Fibroblast of skin of scalp (primary cell): ENCODE results near the gene LRRC8A.
"Not testable (repeated sequence)": the region's sequence is repeated elsewhere in the genome, so short reads cannot be mapped to it uniquely, and the experiment has no call there.

Source experiments
- DNase-seq: peaks from one replicate; pipeline ENCODE4 v3.0.0-alpha.2; 2013

Gene LRRC8A

GRCh38 chr9:128870128-128870940 lies 11.6 kb upstream of the LRRC8A start:
- DNase-seq = no peak

GRCh38 chr9:128870941-128871265 lies 11.0 kb upstream of the LRRC8A start:
- DNase-seq = not testable (repeated sequence)

GRCh38 chr9:128877852-128878251 lies 4.1 kb upstream of the LRRC8A start:
- no peak for DNase-seq

DNA sequence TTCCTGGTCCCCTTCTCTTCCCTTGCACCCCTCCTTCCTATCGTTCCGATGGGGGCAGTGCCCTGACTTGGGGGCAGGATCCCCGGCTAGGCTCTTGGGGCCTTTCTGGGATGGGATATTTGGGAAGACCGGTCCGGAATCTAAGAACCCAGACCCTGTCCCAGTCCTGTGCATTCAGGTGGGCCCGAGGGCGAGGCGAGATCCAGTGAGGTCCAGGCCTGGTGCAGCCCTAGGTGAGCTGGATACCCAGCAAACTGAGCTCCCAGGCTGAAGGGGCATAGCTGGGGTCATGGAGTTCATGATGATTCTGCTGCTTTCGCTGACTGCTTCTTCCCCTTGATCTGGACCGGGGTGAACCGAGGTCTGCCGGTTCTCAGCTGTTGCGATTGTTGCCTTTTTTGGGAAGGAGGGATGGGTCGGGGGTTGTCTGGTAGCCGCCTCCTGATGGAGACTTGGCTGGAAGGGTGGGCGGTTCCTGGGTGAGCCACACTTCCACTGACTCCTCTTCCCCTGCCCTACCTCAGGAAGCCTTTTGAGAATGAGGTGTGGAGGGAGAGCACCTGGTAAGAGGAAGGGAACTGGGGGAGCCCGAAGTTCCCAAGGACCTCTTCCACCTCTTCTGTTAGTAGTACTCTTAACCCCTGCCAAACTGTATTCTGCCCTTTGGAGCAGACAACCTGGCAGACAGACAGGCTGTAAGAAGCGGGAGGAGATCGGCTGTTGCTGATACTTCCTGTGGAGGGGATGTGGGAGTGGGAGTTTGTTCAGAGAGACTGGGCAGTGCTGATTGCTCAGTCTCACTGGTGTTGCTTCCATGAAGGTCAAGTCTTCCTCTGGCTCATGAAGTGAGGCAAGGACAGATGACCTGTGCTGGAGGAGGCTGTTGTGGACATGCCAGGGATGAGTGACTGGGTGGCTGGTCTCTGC lies 1.0 kb downstream of the LRRC8A start:
- peak; percentile 57 for DNase-seq

DNA sequence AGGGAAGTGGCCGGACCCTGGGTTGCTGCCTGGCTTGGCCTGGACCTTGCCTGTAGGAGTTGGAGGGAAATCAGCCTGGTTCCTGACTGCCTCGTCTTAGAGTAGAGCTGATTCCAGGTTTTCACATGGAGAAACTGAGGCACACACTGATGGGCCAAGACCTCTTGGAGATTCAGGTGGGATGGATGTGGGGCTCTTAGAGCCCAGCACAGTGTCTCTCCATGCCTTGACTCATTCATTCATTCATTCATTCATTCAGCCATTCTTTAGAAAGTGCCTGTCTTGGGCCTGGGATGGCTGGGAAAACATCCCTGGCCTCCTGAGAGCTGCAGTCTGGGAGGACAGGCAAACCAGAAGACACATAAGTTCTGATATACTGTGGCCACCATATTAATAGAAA lies 2.2 kb downstream of the LRRC8A start:
- no peak for DNase-seq

DNA sequence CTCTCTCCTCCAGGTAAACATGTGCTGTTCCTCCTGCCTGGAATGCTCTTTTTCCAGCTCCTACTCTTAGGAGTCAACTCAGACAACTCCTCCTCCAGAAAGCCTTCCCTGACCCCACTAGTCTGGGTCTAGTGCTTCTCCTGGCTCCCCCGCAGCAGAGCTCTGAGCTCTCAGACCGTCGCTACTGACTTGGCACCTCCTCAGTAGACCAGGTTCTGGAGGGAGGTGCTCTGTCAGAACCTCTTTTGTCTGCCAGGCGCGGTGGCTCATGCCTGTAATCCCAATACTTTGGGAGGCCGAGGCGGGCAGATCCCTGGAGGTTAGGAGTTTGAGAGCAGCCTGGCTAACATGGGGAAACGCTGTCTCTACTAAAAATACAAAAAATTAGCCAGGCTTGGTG lies 3.4 kb downstream of the LRRC8A start:
- no peak for DNase-seq

DNA sequence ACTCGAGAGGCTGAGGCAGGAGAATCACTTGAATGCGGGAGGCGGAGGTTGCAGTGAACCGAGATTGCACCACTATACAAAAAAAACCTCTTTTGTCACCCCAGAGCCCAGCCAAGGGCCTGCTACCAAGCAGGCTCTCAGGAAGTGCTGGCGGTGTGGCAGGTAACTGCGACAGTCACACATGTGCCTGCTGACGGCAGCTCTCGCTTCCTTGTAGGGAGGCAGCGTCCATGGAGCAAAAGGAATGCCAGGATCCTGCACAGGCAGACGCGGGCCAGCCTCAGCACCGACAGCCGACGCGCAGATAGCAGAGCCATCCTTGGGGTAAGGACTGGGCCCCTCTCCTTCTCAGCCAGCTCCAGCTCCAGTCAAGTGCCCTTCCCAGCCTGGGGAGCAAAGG lies 3.9 kb downstream of the LRRC8A start:
- DNase-seq = no peak

DNA sequence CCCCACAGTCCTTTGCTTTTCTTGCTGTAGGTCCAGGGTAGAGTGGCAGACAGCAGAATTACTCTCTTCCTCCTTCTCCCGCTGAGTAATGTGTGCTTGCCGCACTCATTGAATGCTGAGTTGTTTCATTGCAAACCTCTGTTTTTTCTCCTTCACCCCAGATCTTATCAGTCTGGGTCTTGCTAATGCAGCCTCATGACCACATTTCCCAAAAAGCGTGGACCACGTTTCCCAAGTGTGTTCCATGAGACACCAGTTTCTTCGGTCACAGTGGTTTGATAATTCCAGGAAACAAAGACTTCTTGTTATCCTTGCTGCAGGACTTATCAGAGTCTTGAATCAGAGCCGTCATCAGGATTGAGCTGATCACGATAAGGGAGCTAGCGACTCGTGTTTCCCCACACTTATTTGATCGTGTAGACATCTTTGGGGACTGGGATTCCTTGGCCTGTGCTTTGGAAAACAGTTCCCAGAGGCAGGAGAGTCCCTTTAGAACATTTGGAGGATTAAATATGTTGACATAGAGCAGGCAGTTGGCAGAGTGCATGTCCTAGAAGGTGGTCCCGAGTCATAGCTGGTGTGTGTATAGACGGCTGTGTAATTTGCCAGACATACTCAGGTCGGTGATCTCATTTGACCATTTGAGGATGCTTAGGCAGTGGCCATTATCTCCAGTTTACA lies 4.4 kb downstream of the LRRC8A start:
- DNase-seq = no peak

DNA sequence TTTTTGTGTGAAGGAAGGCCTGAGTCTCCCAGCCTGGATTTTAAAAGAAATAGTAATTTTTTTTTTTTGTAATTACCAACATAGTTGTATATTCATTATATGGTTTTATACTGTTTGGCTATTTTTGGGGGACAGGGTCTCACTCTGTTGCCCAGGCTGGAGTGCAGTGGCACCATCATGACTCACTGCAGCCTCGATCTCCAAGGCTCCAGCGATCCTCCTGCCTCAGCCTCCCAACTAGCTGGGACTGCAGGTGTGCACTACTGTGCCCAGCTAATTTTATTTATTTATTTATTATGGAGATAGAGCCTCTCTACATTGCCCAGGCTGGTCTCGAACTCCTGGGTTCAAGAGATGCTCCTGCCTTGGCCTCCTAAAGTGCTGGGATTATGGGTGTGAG lies 5.1 kb downstream of the LRRC8A start:
- no peak for DNase-seq

GRCh38 chr9:128887914-128888350 lies 6.0 kb downstream of the LRRC8A start:
- peak; percentile 44 for DNase-seq

DNA sequence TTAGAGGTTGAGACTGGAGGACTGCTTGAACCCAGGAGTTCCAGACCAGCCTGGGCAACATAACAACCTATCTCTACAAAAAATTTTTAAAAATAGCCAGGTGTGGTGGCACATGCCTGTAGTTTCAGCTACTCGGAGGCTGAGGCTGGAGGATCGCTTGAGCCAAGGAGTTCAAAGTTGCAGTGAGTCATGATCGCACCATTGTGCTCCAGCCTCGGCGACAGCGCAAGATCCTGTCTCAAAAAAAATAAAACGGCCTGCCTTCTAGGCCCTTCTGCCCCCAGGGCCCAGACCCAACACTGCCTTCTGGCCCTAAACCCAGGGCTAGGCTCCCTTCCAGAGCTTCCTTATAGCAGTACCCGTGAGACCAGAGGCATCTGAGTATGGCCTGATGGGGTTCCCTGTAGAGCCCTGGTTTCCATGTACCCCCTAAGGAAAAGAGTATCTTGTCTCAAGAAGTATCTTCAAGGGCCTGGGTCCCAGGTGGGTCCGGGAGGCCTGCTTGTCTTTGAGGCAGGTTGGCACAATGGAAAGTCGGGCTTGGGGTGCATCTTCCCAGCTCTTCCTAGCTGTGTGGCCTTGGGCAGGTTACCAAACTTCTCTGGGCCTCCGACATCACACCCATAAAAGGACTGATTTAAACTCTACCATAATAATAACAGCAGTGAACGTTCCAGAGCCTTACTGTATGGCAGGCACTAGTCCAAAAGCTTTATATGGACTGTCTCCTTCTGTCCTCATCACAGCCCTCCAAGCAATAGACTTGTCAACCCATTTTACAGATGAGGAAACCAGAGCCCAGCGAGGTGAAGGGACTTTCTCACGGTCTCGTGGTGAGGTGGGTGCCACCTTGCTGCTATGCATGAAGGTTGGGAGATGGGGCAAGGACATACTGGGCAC lies 9.6 kb downstream of the LRRC8A start:
- DNase-seq = no peak

DNA sequence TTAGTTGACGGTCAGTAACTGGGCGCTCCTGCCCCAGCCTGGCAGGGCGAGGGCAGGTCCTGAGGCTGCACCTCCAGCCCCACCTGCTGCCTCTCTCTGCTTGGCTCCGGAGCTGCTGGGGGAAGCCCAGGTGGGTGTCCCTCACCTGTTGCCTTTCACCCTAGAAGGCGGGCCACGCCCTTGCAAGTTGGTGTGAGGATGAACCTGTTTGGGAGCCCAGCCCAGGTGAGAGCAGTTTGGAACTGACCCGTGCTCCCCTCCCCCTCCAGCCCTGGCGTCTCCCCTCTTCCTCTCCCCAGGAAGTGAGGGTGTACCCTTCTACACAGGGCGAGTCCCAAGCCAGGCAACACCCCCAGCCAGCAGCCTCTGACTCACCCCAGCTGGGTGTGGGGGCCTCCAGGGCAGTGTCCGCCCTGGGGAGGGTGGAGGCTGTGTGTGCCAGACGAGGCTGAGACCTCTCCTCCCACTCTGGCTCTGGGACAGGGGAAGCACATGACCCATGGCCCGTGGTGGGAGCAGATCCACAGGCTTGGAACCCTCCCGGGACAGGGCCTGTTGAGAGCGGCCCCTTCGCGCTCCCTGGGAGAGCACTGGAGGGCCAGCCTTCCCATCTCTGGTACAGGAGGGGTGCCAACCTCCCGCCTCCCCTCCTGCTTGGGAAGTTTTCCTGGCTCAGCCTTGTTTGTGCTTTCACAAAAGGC lies 10.4 kb downstream of the LRRC8A start:
- DNase-seq = peak; percentile 93

DNA sequence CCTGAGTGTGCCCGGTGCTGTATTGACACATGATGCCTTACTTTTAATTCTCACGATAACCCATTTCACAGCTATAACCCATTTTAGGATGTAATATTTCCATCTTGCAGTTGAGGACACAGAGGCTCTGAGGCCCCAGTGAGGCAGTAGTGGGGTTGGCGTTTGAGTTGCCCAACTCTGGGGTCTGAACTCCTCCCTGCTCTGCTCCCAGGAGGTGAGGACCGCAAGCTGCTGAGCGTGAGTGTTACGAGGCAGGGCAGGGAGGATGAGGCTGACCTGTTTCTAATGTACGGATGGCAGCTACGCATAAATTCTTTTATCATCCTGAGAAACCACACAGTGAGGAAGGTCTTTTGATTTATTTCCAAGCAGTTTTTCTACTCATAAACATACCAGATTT lies 11.4 kb downstream of the LRRC8A start:
- no peak for DNase-seq

DNA sequence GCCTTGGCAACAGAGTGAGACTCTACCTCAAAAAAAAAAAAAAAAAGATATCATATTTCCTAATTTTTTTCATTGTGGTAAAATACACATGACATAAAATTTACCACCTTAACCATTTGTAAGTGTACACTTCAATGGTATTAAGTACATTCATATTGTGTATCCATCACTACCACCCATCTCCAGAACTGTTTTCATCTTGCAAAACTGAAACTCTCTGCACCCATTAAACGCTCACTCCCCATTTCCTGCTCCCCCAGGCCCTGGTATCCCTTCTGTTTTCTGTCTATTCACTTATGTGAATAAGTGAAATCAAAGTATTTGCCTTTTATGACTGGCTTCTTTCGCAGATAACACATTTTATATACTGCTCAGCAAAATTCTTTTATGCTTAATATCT lies 12.8 kb downstream of the LRRC8A start:
- no peak for DNase-seq

DNA sequence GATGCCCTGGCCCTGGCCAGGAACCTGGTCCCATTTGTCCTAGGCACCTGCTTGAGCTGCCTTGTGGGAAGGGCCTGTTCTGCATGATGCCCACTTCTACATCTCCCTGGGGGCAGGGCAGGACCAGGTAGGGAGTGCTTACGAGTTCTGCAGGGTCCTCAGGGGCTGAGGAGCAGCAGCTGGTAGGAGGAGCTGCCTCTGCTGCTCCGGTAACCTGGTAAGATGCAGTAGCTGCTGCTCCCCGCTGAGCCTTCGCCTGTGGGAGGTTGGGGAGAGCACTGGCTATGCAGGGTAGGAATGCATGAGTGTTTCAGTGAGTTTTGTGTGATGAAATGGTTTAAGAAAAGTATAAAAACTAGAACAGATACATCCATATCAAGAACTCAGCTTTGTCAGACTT lies 13.6 kb downstream of the LRRC8A start:
- peak; percentile 49 for DNase-seq

GRCh38 chr9:128898382-128898781 lies 16.4 kb downstream of the LRRC8A start:
- DNase-seq = no peak

GRCh38 chr9:128898845-128899565 lies 17.1 kb downstream of the LRRC8A start:
- no peak for DNase-seq

- no peak for DNase-seq
Measured at GRCh38 chr9:128899566-128900322, 17.8 kb downstream of the LRRC8A start.

DNA sequence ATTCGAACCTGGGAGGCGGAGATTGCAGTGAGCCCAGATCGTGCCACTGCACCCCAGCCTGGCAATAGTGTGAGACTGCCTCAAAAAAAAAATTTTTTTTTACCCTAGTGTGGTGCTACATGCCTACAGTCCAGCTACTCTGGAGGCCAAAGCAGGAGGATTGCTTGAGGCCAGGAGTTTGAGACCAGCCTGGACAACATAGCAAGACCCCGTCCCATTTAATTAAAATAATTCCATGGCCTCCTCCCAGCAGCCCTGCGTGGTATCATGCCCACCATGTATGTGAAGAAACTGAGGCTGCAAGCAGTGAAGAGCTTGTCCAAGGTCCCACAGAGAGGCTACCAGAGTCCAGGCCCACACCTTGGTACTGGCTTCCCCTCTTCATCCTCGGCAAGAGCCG lies 19.4 kb downstream of the LRRC8A start:
- no peak for DNase-seq

GRCh38 chr9:128901822-128902221 lies 19.9 kb downstream of the LRRC8A start:
- DNase-seq = no peak
